GM11168 (cell line): ENCODE measurements around the gene NLGN1.
"Not testable (repeated sequence)": the region's sequence is repeated elsewhere in the genome, so short reads cannot be mapped to it uniquely, and the experiment has no call there.

ENCODE experiments used
- in situ Hi-C: fragments of 300-500 bp; cut with MboI; formaldehyde crosslinking; loops from one replicate; pipeline ENCODE4 v1.12.0; 2022; ENCODE audit warnings: low sequenced_read_pairs; ENCODE audit not compliant: unreplicated experiment

Gene NLGN1

GRCh38 chr3:173548261-173548660 is 150.7 kb downstream of the NLGN1 start:
- in situ Hi-C loops: no loop called here

DNA sequence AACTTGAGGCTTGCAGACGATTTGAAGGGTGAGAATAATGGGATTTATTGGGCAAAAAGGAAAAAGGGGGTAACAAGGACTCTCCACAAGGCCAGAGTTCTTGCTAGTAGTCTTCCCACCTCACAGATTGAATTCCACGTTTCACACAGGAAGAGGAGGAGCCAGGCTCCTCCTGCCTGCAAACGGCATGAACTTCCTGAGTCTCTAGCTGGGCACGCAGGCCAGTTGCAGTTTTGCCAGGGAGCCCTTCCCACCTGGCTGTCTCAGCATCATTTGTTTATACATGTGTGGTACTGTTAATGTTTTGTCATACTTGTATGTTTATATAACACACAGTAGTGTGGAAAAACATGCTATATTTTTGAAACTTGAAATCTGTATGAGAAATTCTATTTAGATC is 155.0 kb downstream of the NLGN1 start:
- in situ Hi-C loops: no loop called here

DNA sequence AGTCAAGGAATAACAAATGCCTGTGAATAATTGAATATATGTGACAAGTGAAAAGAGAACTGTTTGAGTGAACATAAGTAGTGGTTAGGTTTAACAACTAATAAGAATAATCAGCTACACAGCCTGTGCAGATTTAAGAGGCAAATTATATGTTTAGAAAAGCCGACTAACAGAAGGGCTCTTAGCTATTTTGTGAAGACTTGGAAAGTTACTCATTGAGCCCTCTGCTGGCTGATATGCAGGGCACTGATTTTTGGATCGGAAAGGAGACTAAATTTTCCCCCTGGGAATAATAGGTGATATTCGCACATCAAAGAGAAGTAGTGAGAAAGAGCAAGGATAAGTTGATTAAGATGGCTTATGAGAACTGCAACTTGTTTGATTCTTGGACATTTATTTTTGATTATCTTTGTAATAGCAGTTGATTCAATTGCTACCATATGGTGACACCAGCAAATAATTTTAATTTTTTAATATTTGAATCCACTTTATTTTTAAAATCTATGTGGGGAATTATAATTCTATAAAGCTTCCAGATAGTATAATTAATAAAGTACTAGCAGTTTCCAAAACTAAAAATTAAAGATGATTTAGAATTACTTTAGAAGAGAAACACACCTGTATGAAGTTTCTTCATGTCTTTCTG is 156.2 kb downstream of the NLGN1 start:
- in situ Hi-C loops: no loop called here

DNA sequence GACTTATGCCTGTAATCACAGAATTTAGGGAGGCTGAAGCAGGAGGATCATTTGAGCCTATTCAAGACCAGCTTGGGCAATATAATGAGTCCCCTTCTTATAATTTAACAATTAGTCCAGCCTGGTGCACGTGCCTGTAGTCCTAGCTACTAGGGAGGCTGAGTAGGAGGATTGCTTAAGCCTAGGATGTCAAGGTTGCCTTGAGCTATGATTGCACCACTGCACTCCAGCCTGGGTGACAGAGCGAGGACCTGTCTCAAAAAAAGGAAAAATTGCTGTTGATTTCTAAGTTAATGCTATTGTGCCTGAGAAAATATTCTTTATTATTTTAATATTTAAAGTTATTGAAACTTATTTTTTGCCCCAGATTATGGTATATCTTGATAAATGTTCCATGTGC is 159.0 kb downstream of the NLGN1 start:
- in situ Hi-C loops: no loop called here

DNA sequence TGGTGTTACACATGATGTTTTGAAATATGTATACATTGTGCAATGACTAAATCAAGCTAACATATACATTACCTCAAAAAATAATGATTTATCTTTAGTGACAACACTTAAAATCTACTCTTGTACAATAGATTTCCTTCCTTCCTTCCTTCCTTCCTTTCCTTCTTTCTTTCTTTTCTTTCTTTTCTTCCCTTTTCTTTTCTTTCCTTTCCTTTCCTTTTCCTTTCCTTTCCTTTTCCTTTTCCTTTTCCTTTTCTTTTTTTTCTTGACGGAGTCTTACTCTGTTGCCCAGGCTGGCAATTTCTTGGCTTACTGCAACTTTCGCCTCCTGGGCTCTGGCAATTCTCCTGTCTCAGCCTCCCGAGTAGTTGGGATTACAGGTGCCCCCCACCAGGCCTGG is 170.5 kb downstream of the NLGN1 start:
- in situ Hi-C loops: no loop called here

GRCh38 chr3:173568623-173569022 is 171.1 kb downstream of the NLGN1 start:
- in situ Hi-C loops: no loop called here

DNA sequence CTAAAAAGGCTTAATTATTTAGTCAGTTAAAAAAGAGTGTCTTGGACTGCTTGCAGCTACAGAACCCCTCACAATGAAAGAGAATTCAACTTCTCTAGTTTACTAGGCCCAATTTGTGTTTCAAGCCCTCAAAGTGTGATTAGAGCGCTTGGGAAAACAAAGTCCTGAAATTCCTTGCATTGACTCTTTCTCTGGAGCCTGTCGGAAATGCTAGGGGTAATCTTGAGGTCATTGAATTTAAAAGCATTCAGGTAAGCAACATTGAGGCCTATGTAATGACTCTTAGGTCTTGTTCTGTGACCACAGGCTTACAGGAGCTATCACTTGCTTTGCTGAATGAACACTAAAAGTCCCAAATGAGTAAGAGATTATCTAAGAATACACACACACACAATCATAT is 186.0 kb downstream of the NLGN1 start:
- in situ Hi-C loops: no loop called here

DNA sequence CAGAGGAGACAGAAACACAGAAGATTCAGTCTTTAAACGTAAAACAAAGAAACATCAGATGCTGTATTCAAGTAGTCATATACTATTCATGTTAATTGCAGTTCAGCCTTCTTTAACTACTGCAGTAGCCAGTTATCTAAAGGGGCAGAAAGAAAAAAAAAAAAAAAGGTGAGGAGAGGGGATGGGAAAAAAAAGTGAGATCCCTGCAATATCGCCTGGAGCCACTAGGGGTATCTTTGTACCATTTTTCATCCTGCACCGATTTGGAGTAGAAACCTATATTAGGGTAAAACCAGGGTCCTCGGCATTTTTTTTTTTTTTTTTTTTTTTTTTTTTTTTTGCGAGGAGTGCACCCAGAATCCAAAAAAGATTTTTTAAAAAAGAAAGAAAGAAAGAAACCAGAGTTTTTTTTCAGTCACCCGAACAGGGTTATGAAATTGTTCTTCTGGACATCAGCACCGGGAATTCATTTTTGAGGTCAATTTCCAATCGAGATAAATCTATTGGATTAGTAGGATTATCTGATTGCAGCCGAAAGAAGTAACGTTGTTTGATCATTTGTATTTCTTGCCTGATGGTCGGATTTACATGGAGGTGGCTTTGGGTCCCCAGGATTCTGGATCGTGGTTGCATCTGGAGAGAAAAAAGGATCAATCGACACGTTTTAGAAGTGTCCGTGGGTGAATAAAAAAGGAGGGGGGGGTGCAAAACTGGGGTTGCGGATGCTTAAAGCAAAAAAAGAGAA is 186.7 kb downstream of the NLGN1 start:
- in situ Hi-C loops: no loop called here

DNA sequence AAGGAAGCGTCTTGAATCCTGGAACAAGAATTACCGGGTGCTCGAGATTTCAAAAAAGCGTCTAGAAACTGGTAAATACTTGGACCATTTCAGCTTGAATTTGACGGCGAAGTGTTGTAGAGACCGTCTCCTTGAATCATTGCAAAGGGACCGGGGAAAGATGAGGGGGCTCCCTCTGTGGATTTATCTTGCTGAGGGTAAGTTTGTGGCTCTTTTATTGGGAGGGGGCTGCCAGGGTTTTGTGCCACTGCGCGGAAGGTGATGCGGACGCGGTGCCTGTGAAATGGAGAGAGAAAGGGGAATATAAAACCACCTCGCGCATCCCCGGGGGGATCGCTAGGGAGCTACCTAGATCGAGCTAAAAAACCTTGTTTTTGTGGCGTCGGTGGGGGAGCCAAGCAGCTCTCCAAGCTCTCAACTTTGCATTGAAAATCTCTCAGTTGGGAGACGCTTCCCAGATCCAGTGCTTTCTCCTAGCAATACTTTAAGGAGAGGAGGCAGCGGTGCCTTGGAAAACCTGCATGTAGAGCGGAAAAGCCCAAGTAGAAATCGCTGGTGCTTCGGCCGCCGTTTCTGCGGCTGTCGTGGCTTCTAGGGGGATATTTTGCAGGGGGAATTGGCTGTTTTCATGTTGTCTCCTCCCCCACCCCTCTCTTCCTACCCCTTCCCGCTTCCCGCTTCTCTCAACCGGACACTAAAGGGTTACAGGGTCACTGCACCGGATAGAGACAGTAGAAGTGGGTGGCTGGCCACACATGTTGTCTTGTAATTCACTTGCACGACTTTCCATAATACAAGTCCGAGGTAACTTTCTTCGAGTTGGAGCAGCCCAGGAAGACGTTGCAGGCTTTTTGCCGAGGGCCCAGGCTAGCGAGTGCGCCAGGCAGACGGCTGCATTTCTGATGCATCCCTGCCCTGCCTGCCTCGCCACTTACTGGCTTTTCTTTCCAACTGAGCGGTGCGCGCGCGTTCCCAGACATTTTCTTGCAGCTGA is 187.6 kb downstream of the NLGN1 start:
- in situ Hi-C loops: no loop called here

DNA sequence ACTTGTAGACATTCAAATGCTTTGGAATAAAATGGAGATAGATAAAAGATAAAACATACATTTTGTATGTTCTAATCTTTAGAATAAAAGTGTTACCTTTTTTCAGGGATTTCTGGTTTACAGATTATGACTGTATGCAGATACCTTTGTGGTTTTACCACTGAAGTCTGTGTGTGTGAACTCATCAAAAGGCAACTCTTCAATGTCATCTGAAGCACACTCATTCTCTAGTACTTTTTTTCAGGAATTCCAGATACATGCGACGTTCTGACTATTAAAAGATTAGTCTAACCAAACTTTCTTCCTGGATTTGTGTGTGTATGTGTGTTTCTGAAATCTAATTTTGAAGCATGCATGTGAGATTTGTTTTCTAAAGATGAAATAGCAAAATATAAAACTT is 188.6 kb downstream of the NLGN1 start:
- in situ Hi-C loops: no loop called here

DNA sequence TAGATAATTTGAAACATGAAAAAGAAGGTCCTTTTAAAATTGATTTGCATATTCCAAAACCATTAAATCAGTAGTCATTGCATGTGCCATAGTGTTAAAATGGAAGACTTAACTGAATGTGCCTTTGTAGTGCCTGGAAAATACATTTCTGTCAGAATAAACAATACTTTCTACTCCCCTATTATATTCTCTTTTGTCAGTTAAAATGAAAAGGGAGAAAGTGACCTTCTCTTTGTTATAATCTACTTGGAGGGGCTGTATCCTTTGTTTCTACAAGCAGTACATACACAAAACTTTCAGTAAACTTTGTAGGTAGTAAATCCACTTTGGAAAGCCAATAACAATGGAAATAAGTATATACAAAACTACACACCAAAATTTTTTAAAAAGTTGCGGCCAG is 189.5 kb downstream of the NLGN1 start:
- in situ Hi-C loops: no loop called here

DNA sequence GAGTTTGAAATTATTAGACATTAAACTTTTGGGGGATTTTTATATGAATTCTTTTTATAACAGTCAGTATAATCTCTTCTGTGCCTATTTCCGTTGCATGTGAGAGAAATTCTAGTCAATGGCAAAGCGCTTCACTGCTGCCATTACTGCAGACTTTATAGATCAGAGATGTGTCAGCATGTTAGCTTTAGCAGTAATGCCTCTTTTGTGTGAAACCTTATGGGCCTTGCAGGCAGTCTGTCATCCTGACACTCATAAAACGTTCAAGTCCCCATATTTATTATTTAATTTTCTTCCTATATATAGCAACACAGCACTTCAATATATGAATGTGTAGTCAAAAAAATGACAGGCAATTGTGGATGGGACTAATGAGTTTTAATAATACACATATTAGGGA is 191.0 kb downstream of the NLGN1 start:
- in situ Hi-C loops: no loop called here

GRCh38 chr3:173589116-173589515 is 191.6 kb downstream of the NLGN1 start:
- in situ Hi-C loops: no loop called here

DNA sequence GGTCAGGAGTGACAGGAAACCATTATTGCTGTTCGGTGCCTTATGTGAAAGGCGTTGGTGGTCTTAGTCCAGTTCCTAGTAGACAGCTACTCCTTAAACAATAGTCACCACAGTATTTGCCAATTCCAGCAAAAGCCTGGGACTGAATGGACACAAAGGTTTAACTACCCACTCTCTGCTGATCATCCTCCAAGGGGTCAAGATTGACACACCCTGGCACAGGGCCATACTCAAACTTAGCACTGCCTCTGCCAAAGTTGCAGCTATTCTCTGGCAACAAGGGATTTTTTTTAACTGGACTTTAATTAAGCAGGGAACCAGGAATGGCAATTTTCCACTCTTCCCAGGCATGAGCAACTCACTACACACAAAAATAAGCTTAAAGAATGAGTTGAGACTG is 193.9 kb downstream of the NLGN1 start:
- in situ Hi-C loops: no loop called here

- in situ Hi-C loops: not testable (repeated sequence)
Observed at GRCh38 chr3:173594881-173595280, 197.3 kb downstream of the NLGN1 start.

DNA sequence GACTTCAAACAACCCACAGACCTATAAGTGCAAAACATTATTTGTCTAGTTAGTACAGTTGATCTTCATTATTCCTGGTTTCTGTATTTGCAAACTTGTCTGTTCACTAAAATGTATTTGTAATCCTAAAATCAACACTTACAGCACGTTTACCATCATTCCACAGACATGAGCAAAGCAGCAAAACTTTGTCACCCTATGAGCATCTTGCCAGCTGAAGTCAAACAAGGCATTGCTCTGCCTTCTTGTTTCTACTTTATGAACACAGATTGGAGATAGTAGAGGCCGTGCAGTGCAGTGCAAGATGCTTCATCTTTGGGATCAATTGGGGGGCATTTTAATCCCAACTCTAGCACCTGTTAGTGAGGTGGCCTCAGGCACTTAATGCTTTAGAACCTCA is 202.1 kb downstream of the NLGN1 start:
- in situ Hi-C loops: no loop called here

GRCh38 chr3:173614522-173614921 is 217.0 kb downstream of the NLGN1 start:
- in situ Hi-C loops: no loop called here

GRCh38 chr3:173615661-173616060 is 218.1 kb downstream of the NLGN1 start:
- in situ Hi-C loops: no loop called here

DNA sequence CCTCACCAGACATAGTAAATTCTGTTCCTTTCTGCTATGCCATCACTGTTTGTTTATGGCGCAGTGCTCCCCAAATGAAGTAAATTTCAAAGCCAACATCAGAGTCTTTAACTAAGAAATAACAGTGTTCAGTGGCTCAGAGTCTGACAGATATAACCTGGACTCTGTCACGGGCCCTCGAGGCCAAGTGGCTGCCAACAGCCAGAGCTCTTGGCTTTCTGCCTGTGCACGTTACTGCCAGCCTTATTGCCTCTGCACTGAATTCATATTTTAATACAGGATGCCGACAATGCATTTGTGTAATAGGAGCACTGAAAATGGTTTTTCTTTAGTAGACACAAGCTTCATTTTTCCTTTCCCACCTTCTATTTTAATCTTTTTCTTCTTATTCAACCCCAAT is 219.9 kb downstream of the NLGN1 start:
- in situ Hi-C loops: no loop called here

DNA sequence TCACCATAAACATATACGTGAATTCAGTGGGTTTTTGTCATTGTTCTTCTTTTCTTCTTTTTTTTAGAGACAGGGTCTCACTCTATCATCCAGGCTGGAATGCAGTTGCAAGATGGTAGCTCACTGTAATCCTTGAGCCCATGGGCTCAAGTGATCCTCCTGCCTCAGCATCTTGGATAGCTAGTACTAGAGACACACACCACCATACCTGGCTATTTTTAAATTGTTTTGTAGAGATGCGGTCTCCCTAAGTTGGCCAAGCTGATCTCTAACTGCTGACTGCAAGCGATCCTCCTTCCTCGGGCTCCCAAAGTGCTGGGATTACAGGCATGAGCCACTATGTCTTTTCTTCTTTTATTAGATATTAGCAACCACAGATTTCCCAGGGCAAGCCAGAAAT is 220.6 kb downstream of the NLGN1 start:
- in situ Hi-C loops: no loop called here

GRCh38 chr3:173618703-173619102 is 221.2 kb downstream of the NLGN1 start:
- in situ Hi-C loops: no loop called here
